PFSK-1 (cell line): Measurements from ENCODE around the gene WDPCP.

Experiments
- FOXP2 ChIP-seq: optimal IDR thresholded peaks from 2 replicates; pipeline ENCODE3; 2011; ENCODE audit warnings: borderline replicate concordance, control low read depth, inconsistent platforms; ENCODE audit not compliant: insufficient read depth; ENCODE audit errors: extremely low read length, extremely low read depth
- POLR2AphosphoS5 ChIP-seq: IDR thresholded peaks from 2 replicates; pipeline ENCODE4 v1.6.1; 2012; ENCODE audit warnings: low read depth, mild to moderate bottlenecking, control low read depth, low read length, moderate library complexity
- REST ChIP-seq, 2 experiments: IDR thresholded peaks; 2 replicates each; pipeline versions ENCODE4 v1.6.1 to v1.8.0; 2011 to 2012; ENCODE audit warnings: low read depth in 2 of 2, low read length in 2 of 2, control low read depth in 1 of 2, inconsistent platforms in 1 of 2, mild to moderate bottlenecking in 1 of 2, moderate library complexity in 1 of 2; ENCODE audit not compliant: insufficient read depth in 1 of 2
- SIN3A ChIP-seq: IDR thresholded peaks from 2 replicates; pipeline ENCODE4 v1.6.1; 2012; ENCODE audit warnings: mild to moderate bottlenecking, low read length, moderate library complexity, borderline replicate concordance; ENCODE audit not compliant: insufficient read depth
- TAF1 ChIP-seq: IDR thresholded peaks from 2 replicates; pipeline ENCODE4 v1.6.1; 2012; ENCODE audit warnings: low read length, control low read depth, borderline replicate concordance; ENCODE audit not compliant: insufficient read depth

Gene WDPCP

GRCh38 chr2:63287956-63288355, 300.3 kb downstream of the WDPCP start:
- TF ChIP-seq POLR2AphosphoS5 (no peak), TAF1 (no peak), FOXP2 (no peak), SIN3A (no peak), REST (IDR thresholded peaks at IDR 0.05; ENCODE audit: insufficient read depth in 1 of 2, low read depth in 2 of 2, low read length in 2 of 2) (no peak)

GRCh38 chr2:63283273-63283672, 305.0 kb downstream of the WDPCP start:
- no peak for TF ChIP-seq REST (IDR thresholded peaks at IDR 0.05; ENCODE audit: insufficient read depth in 1 of 2, low read depth in 2 of 2, low read length in 2 of 2)
- TF ChIP-seq TAF1 = no peak

GRCh38 chr2:63272560-63272959, 315.7 kb downstream of the WDPCP start:
- no peak for TF ChIP-seq REST (IDR thresholded peaks at IDR 0.05; ENCODE audit: insufficient read depth in 1 of 2, low read depth in 2 of 2, low read length in 2 of 2)
- no peak for TF ChIP-seq POLR2AphosphoS5
- TF ChIP-seq FOXP2 = no peak
- TF ChIP-seq SIN3A = no peak
- TF ChIP-seq TAF1 = no peak

- TF ChIP-seq SIN3A = no peak
These were observed 317.6 kb downstream of the WDPCP start for GRCh38 chr2:63270717-63271116.

GRCh38 chr2:63268946-63269345, 319.3 kb downstream of the WDPCP start:
- TF ChIP-seq SIN3A = no peak
- TF ChIP-seq FOXP2 = no peak
- no peak for TF ChIP-seq REST (IDR thresholded peaks at IDR 0.05; ENCODE audit: insufficient read depth in 1 of 2, low read depth in 2 of 2, low read length in 2 of 2)
- no peak for TF ChIP-seq TAF1
- no peak for TF ChIP-seq POLR2AphosphoS5

- TF ChIP-seq TAF1 (no peak), SIN3A (no peak), FOXP2 (no peak)
These were observed 327.1 kb downstream of the WDPCP start for GRCh38 chr2:63261137-63261621.
